RWPE1 (cell line): ENCODE results near the gene TOMM5.

ENCODE experiments used
- CTCF ChIA-PET: fragments of 350-600 bp; sonication (Branson Sonifier 250); formaldehyde crosslinking; extraction: SDS; loops from one replicate; lab custom pipeline; 2021; lab: Yijun Ruan, JAX
- POLR2A ChIA-PET: fragments of 400-600 bp; formaldehyde crosslinking; extraction: SDS; loops from one replicate; lab custom pipeline; 2020; ENCODE audit warnings: antibody characterized with exemption; ENCODE audit not compliant: low non-redundant PET; lab: Yijun Ruan, JAX
- DNase-seq: peaks from one replicate; pipeline ENCODE4 v3.0.0; 2012; ENCODE audit warnings: low spot score
- H3K27ac ChIP-seq: fragments of 450-650 bp; 2 replicates; pipeline ENCODE4 v1.5.1; 2017
- TF ChIP-seq, protein P1 (sequence below): fragments of 450-650 bp; conservative IDR thresholded peaks from 2 replicates; pipeline ENCODE4 v1.5.1; 2017; ENCODE audit warnings: low read depth, mild to moderate bottlenecking

Gene TOMM5

GRCh38 chr9:37636511-37637448, 44.4 kb upstream of the TOMM5 start:
- TF ChIP-seq, protein P1, sequence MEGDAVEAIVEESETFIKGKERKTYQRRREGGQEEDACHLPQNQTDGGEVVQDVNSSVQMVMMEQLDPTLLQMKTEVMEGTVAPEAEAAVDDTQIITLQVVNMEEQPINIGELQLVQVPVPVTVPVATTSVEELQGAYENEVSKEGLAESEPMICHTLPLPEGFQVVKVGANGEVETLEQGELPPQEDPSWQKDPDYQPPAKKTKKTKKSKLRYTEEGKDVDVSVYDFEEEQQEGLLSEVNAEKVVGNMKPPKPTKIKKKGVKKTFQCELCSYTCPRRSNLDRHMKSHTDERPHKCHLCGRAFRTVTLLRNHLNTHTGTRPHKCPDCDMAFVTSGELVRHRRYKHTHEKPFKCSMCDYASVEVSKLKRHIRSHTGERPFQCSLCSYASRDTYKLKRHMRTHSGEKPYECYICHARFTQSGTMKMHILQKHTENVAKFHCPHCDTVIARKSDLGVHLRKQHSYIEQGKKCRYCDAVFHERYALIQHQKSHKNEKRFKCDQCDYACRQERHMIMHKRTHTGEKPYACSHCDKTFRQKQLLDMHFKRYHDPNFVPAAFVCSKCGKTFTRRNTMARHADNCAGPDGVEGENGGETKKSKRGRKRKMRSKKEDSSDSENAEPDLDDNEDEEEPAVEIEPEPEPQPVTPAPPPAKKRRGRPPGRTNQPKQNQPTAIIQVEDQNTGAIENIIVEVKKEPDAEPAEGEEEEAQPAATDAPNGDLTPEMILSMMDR: no peak
- H3K27ac ChIP-seq: no peak overlapping the region
- no peak for DNase-seq
- CTCF ChIA-PET: no interaction called here
- POLR2A ChIA-PET: no interaction called here

GRCh38 chr9:37635808-37636207, 43.4 kb upstream of the TOMM5 start:
- POLR2A ChIA-PET: no interaction called here
- H3K27ac ChIP-seq: no peak overlapping the region
- CTCF ChIA-PET: no interaction called here
- TF ChIP-seq, protein P1: no peak
- no peak for DNase-seq

DNA sequence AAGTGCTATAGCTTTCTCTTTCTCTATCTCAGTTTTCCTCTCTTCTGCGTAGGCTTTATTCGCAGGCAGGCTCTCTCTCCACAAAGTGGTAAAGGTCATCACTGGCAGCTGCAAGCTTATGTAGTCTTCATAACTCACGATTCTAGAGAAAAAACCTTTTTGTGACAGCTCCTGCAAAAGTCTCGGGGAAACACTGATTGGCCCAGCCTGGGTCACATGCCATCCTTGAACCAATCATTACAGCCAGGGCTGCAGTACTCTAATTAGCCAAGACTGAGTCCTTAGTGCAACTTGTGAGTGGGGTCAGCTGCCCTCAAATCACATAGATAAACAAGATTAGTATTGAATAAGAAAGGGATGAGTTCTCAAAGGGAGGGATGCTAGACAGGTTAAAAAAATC, 40.1 kb upstream of the TOMM5 start:
- no peak overlapping the region for H3K27ac ChIP-seq
- ChIA-PET CTCF (no interaction called here), POLR2A (no interaction called here)
- no peak for DNase-seq
- TF ChIP-seq, protein P1: no peak

- no peak overlapping the region for H3K27ac ChIP-seq
- ChIA-PET CTCF (interaction anchor here (0.6 kb wide), 1 partner anchor 129 kb away, joined by 3 read pairs; no protein-coding TSS in a partner anchor), POLR2A (no interaction called here)
- TF ChIP-seq, protein P1: no peak
- no peak for DNase-seq
These were observed 34.4 kb upstream of the TOMM5 start for GRCh38 chr9:37626708-37627292.

- ChIA-PET POLR2A (no interaction called here), CTCF (no interaction called here)
- DNase-seq: no peak
- H3K27ac ChIP-seq: no peak overlapping the region
- TF ChIP-seq, protein P1: no peak
These were observed 33.4 kb upstream of the TOMM5 start for GRCh38 chr9:37625758-37626147.

DNA sequence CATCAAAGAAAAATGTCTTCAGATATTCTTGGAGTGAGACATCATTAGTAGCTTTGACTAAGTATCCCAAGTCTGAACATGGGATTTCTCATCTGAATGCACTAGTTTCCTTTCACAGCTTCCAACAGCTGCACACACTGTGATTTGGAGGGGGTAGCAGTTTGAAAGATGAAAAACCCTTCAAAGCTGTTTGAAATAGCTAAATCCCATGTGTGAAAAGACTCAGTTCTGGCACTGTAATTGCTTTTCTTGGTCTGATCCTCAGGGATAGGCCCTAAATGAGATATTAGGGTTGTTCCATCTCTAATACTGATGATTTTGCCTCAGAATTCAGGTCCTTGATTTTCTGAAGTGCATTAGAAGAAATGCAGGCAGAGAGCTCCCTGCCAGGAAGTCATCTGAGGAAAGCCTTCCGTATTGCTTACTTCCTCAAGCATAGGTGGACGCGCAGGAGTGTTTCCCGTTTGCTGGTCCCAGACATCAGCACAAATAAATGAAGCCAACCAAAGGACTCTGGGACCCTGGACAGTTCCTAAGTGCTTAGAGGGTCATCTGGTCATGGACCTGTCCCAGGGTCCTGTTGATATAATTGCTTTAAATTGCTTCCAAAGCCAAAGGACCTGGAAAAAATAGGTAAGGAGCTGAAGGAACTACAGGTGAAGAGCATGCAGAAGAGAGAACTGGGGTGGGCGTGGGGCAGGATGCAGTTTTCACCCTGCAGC, 32.8 kb upstream of the TOMM5 start:
- ChIA-PET CTCF (no interaction called here), POLR2A (no interaction called here)
- H3K27ac ChIP-seq: no peak overlapping the region
- TF ChIP-seq, protein P1: no peak
- DNase-seq: no peak
